ENCODE data around the gene DIS3L2. TPM values are rescaled to one million over a fixed set of nuclear protein-coding genes. Genes with fewer than 3 reads are reported as not detected.
"Not testable (repeated sequence)": the region's sequence is repeated elsewhere in the genome, so short reads cannot be mapped to it uniquely, and the experiment has no call there.

DIS3L2 gene
- total RNA-seq, 2 donors from 2014 or later = 21.6 to 30.2 TPM

- Mint-ChIP-seq H3K27ac (peak overlapping the region; percentile 89), H3K9me3 (peaks cover 4% of the 10 kb centered on the region), H3K27me3 (no peaks in the 10 kb centered on the region), H3K4me3 (peak overlapping the region; percentile 82), H3K36me3 (ENCODE audit: low read depth) (no peaks in the 10 kb centered on the region), H3K4me1 (peaks cover 39% of the 10 kb centered on the region)
- peak; percentile 96 for ATAC-seq (replicated peaks)
Observed at GRCh38 chr2:232315049-232315922, 353.8 kb downstream of the DIS3L2 start.

- Mint-ChIP-seq H3K27ac (peak overlapping the region; percentile 89), H3K4me1 (peaks cover 32% of the 10 kb centered on the region), H3K4me3 (peak overlapping the region; percentile 82), H3K9me3 (peaks cover 4% of the 10 kb centered on the region), H3K27me3 (no peaks in the 10 kb centered on the region), H3K36me3 (ENCODE audit: low read depth) (no peaks in the 10 kb centered on the region)
- no peak for ATAC-seq (replicated peaks)
Observed at GRCh38 chr2:232315923-232316299, 354.4 kb downstream of the DIS3L2 start.

GRCh38 chr2:232316461-232317330, 355.2 kb downstream of the DIS3L2 start:
- peaks cover 30% of the 10 kb centered on the region for H3K4me1 Mint-ChIP-seq
- H3K27me3 Mint-ChIP-seq = no peaks in the 10 kb centered on the region
- peaks cover 4% of the 10 kb centered on the region for H3K9me3 Mint-ChIP-seq
- ATAC-seq (replicated peaks) = no peak
- H3K4me3 Mint-ChIP-seq = peak overlapping the region; percentile 82
- peak overlapping the region; percentile 89 for H3K27ac Mint-ChIP-seq
- no peaks in the 10 kb centered on the region for H3K36me3 Mint-ChIP-seq (ENCODE audit: low read depth)

GRCh38 chr2:232318169-232318855, 356.8 kb downstream of the DIS3L2 start:
- H3K4me3 Mint-ChIP-seq = no peak overlapping the region
- no peaks in the 10 kb centered on the region for H3K27me3 Mint-ChIP-seq
- H3K36me3 Mint-ChIP-seq (ENCODE audit: low read depth) = no peaks in the 10 kb centered on the region
- peaks cover 4% of the 10 kb centered on the region for H3K9me3 Mint-ChIP-seq
- peaks cover 34% of the 10 kb centered on the region for H3K4me1 Mint-ChIP-seq
- ATAC-seq (replicated peaks) = no peak
- H3K27ac Mint-ChIP-seq = peak overlapping the region; percentile 44

GRCh38 chr2:232319067-232319802, 357.7 kb downstream of the DIS3L2 start:
- no peak for ATAC-seq (replicated peaks)
- H3K27me3 Mint-ChIP-seq = no peaks in the 10 kb centered on the region
- peaks cover 4% of the 10 kb centered on the region for H3K9me3 Mint-ChIP-seq
- peak overlapping the region; percentile 44 for H3K27ac Mint-ChIP-seq
- no peaks in the 10 kb centered on the region for H3K36me3 Mint-ChIP-seq (ENCODE audit: low read depth)
- H3K4me3 Mint-ChIP-seq = no peak overlapping the region
- peaks cover 29% of the 10 kb centered on the region for H3K4me1 Mint-ChIP-seq

- peaks cover 23% of the 10 kb centered on the region for H3K4me1 Mint-ChIP-seq
- peak overlapping the region; percentile 44 for H3K27ac Mint-ChIP-seq
- H3K36me3 Mint-ChIP-seq (ENCODE audit: low read depth) = no peaks in the 10 kb centered on the region
- ATAC-seq (replicated peaks) = no peak
- no peaks in the 10 kb centered on the region for H3K9me3 Mint-ChIP-seq
- no peak overlapping the region for H3K4me3 Mint-ChIP-seq
- no peaks in the 10 kb centered on the region for H3K27me3 Mint-ChIP-seq
Observed at GRCh38 chr2:232319803-232320442, 358.4 kb downstream of the DIS3L2 start.

GRCh38 chr2:232320443-232320803, 358.9 kb downstream of the DIS3L2 start:
- H3K27me3 Mint-ChIP-seq = no peaks in the 10 kb centered on the region
- H3K27ac Mint-ChIP-seq = peak overlapping the region; percentile 52
- peaks cover 20% of the 10 kb centered on the region for H3K4me1 Mint-ChIP-seq
- H3K36me3 Mint-ChIP-seq (ENCODE audit: low read depth) = no peaks in the 10 kb centered on the region
- H3K4me3 Mint-ChIP-seq = no peak overlapping the region
- no peak for ATAC-seq (replicated peaks)
- H3K9me3 Mint-ChIP-seq = no peaks in the 10 kb centered on the region

- H3K9me3 Mint-ChIP-seq = no peaks in the 10 kb centered on the region
- H3K36me3 Mint-ChIP-seq (ENCODE audit: low read depth) = no peaks in the 10 kb centered on the region
- H3K4me3 Mint-ChIP-seq = peak overlapping the region; percentile 37
- no peaks in the 10 kb centered on the region for H3K27me3 Mint-ChIP-seq
- H3K27ac Mint-ChIP-seq = peak overlapping the region; percentile 52
- peaks cover 11% of the 10 kb centered on the region for H3K4me1 Mint-ChIP-seq
- ATAC-seq (replicated peaks) = peak; percentile 81
Observed at GRCh38 chr2:232321156-232321816, 359.8 kb downstream of the DIS3L2 start.

GRCh38 chr2:232321817-232322559, 360.5 kb downstream of the DIS3L2 start:
- Mint-ChIP-seq H3K4me3 (peak overlapping the region; percentile 39), H3K4me1 (peaks cover 6% of the 10 kb centered on the region), H3K27me3 (no peaks in the 10 kb centered on the region), H3K9me3 (no peaks in the 10 kb centered on the region), H3K36me3 (ENCODE audit: low read depth) (no peaks in the 10 kb centered on the region), H3K27ac (peak overlapping the region; percentile 31)
- ATAC-seq (replicated peaks) = no peak

- peaks cover 6% of the 10 kb centered on the region for H3K4me1 Mint-ChIP-seq
Observed at GRCh38 chr2:232322560-232323327, 361.2 kb downstream of the DIS3L2 start.

GRCh38 chr2:232323328-232323650, 361.8 kb downstream of the DIS3L2 start:
- no peaks in the 10 kb centered on the region for H3K9me3 Mint-ChIP-seq
- H3K4me3 Mint-ChIP-seq = no peak overlapping the region
- H3K27me3 Mint-ChIP-seq = no peaks in the 10 kb centered on the region
- H3K36me3 Mint-ChIP-seq (ENCODE audit: low read depth) = no peaks in the 10 kb centered on the region
- H3K27ac Mint-ChIP-seq = no peak overlapping the region
- H3K4me1 Mint-ChIP-seq = peaks cover 6% of the 10 kb centered on the region
- ATAC-seq (replicated peaks) = no peak

More at GRCh38 chr2:232322560-232323327, 361.2 kb downstream of the DIS3L2 start:
- no peaks in the 10 kb centered on the region for H3K27me3 Mint-ChIP-seq
- peak overlapping the region; percentile 39 for H3K4me3 Mint-ChIP-seq
- no peaks in the 10 kb centered on the region for H3K9me3 Mint-ChIP-seq
- ATAC-seq (replicated peaks) = no peak
- H3K36me3 Mint-ChIP-seq (ENCODE audit: low read depth) = no peaks in the 10 kb centered on the region
- H3K27ac Mint-ChIP-seq = peak overlapping the region; percentile 31

GRCh38 chr2:232323967-232324366, 362.5 kb downstream of the DIS3L2 start:
- not testable (repeated sequence) for ATAC-seq (replicated peaks); H3K9me3 Mint-ChIP-seq; H3K27ac Mint-ChIP-seq; H3K4me3 Mint-ChIP-seq; H3K4me1 Mint-ChIP-seq; H3K27me3 Mint-ChIP-seq; H3K36me3 Mint-ChIP-seq (ENCODE audit: low read depth)
